ENCODE measurements around the gene FHOD1.

Gene FHOD1

GRCh38 chr16:67210069-67210937 lies 37.0 kb downstream of the FHOD1 start:
- Histone ChIP-seq H3K4me3 (no peak overlapping the region), H4K20me1 (no peaks in the 10 kb centered on the region), H3K4me1 (0 out of 2 replicates have a peak, but pooled peaks cover 3% of the 10 kb centered on the region), H3K27me3 (no peaks in the 10 kb centered on the region), H3K9ac (no peak overlapping the region), H3K27ac (no peak overlapping the region), H3K9me3 (no peaks in the 10 kb centered on the region), H3K4me2 (no peak overlapping the region), H3K36me3 (peaks cover 23% of the 10 kb centered on the region)
- TF ChIP-seq Cebpa-rat (IDR thresholded peaks at IDR 0.05): no peak

GRCh38 chr16:67209565-67209964 lies 37.7 kb downstream of the FHOD1 start:
- Histone ChIP-seq H3K4me1 (0 out of 2 replicates have a peak, but pooled peaks cover 3% of the 10 kb centered on the region), H3K27me3 (no peaks in the 10 kb centered on the region), H3K4me2 (no peak overlapping the region), H4K20me1 (no peaks in the 10 kb centered on the region), H3K9ac (no peak overlapping the region), H3K27ac (no peak overlapping the region), H3K36me3 (peaks cover 27% of the 10 kb centered on the region), H3K4me3 (no peak overlapping the region), H3K9me3 (no peaks in the 10 kb centered on the region)
- no peak for TF ChIP-seq Cebpa-rat (IDR thresholded peaks at IDR 0.05)

GRCh38 chr16:67208154-67208896 lies 39.0 kb downstream of the FHOD1 start:
- no peak overlapping the region for H3K4me2 ChIP-seq
- no peak overlapping the region for H3K27ac ChIP-seq

GRCh38 chr16:67207249-67208091 lies 39.8 kb downstream of the FHOD1 start:
- no peak for TF ChIP-seq Cebpa-rat (IDR thresholded peaks at IDR 0.05)
- H3K27ac ChIP-seq: no peak overlapping the region
- H3K4me2 ChIP-seq: no peak overlapping the region
- 0 out of 2 replicates have a peak, but pooled peaks cover 3% of the 10 kb centered on the region for H3K4me1 ChIP-seq
- no peaks in the 10 kb centered on the region for H3K9me3 ChIP-seq
- peaks cover 7% of the 10 kb centered on the region for H4K20me1 ChIP-seq
- H3K9ac ChIP-seq: no peak overlapping the region
- no peak overlapping the region for H3K4me3 ChIP-seq
- no peaks in the 10 kb centered on the region for H3K27me3 ChIP-seq
- H3K36me3 ChIP-seq: peaks cover 48% of the 10 kb centered on the region

More at GRCh38 chr16:67208154-67208896, 39.0 kb downstream of the FHOD1 start:
- no peak overlapping the region for H3K9ac ChIP-seq
- H3K4me3 ChIP-seq: no peak overlapping the region
- peaks cover 7% of the 10 kb centered on the region for H4K20me1 ChIP-seq
- no peaks in the 10 kb centered on the region for H3K27me3 ChIP-seq
- H3K4me1 ChIP-seq: 0 out of 2 replicates have a peak, but pooled peaks cover 3% of the 10 kb centered on the region
- peaks cover 39% of the 10 kb centered on the region for H3K36me3 ChIP-seq
- H3K9me3 ChIP-seq: no peaks in the 10 kb centered on the region
- TF ChIP-seq Cebpa-rat (IDR thresholded peaks at IDR 0.05): no peak

GRCh38 chr16:67206838-67207248 lies 40.4 kb downstream of the FHOD1 start:
- 0 out of 2 replicates have a peak, but pooled peaks cover 3% of the 10 kb centered on the region for H3K4me1 ChIP-seq
- no peak for TF ChIP-seq Cebpa-rat (IDR thresholded peaks at IDR 0.05)
- H3K9me3 ChIP-seq: no peaks in the 10 kb centered on the region
- peaks cover 54% of the 10 kb centered on the region for H3K36me3 ChIP-seq
- H4K20me1 ChIP-seq: peaks cover 7% of the 10 kb centered on the region
- H3K4me3 ChIP-seq: no peak overlapping the region
- no peaks in the 10 kb centered on the region for H3K27me3 ChIP-seq
- H3K9ac ChIP-seq: no peak overlapping the region
- H3K4me2 ChIP-seq: no peak overlapping the region
- no peak overlapping the region for H3K27ac ChIP-seq

GRCh38 chr16:67206129-67206837 lies 41.0 kb downstream of the FHOD1 start:
- Histone ChIP-seq H3K4me3 (no peak overlapping the region), H3K27ac (no peak overlapping the region), H3K4me2 (no peak overlapping the region), H3K9ac (no peak overlapping the region), H3K4me1 (0 out of 2 replicates have a peak, but pooled peaks cover 3% of the 10 kb centered on the region), H3K9me3 (no peaks in the 10 kb centered on the region), H4K20me1 (peaks cover 7% of the 10 kb centered on the region), H3K27me3 (no peaks in the 10 kb centered on the region), H3K36me3 (peaks cover 60% of the 10 kb centered on the region)
- TF ChIP-seq Cebpa-rat (IDR thresholded peaks at IDR 0.05): no peak

GRCh38 chr16:67204076-67204475 lies 43.2 kb downstream of the FHOD1 start:
- Histone ChIP-seq H3K9me3 (no peaks in the 10 kb centered on the region), H3K27ac (no peak overlapping the region), H3K4me1 (peaks cover 5% of the 10 kb centered on the region), H3K27me3 (no peaks in the 10 kb centered on the region), H3K9ac (no peak overlapping the region), H3K4me3 (no peak overlapping the region), H3K36me3 (peaks cover 74% of the 10 kb centered on the region), H3K4me2 (no peak overlapping the region), H4K20me1 (peaks cover 7% of the 10 kb centered on the region)
- TF ChIP-seq Cebpa-rat (IDR thresholded peaks at IDR 0.05): no peak

- Histone ChIP-seq H3K27ac (no peak overlapping the region), H3K4me2 (no peak overlapping the region), H3K36me3 (peaks cover 80% of the 10 kb centered on the region), H3K4me3 (no peak overlapping the region), H3K9ac (no peak overlapping the region), H3K4me1 (peaks cover 12% of the 10 kb centered on the region), H4K20me1 (peaks cover 17% of the 10 kb centered on the region), H3K27me3 (no peaks in the 10 kb centered on the region), H3K9me3 (no peaks in the 10 kb centered on the region)
- no peak for TF ChIP-seq Cebpa-rat (IDR thresholded peaks at IDR 0.05)
Observed at GRCh38 chr16:67202956-67203493, 44.3 kb downstream of the FHOD1 start.
